MCF 10A (cell line): ENCODE measurements around the gene BASP1. TPM values are rescaled to one million over a fixed set of nuclear protein-coding genes. Genes with fewer than 3 reads are reported as not detected.

Source experiments
- BruUV-seq: library from RNA; stranded (reverse); fragments of 400-500 nt; replicated peaks from 2 replicates; lab custom pipeline; 2021; lab: Mats Ljungman, UMichigan
- CTCF ChIA-PET: fragments of 300-600 bp; sonication (Branson Sonifier 250); formaldehyde crosslinking; extraction: SDS; loops from one replicate; lab custom pipeline; 2021; ENCODE audit warnings: antibody characterized with exemption, inconsistent platforms; lab: Yijun Ruan, JAX
- POLR2A ChIA-PET: fragments of 300-600, 350-650 bp; sonication (Branson Sonifier 250); formaldehyde crosslinking; extraction: SDS; loops from one replicate; lab custom pipeline; 2020; ENCODE audit warnings: antibody characterized with exemption, inconsistent platforms; lab: Yijun Ruan, JAX
- DNase-seq: peaks from one replicate; pipeline ENCODE4 v3.0.0-alpha.2; 2018; ENCODE audit not compliant: unreplicated experiment
- H3K27ac Mint-ChIP-seq: one replicate; pipeline ENCODE4 v1.8.0; 2022; ENCODE audit warnings: mild to moderate bottlenecking, low read depth, mixed read lengths; ENCODE audit not compliant: unreplicated experiment
- H3K27me3 Mint-ChIP-seq: one replicate; pipeline ENCODE4 v1.8.0; 2022; ENCODE audit warnings: mixed read lengths; ENCODE audit not compliant: insufficient read depth, unreplicated experiment
- H3K36me3 Mint-ChIP-seq: one replicate; pipeline ENCODE4 v1.8.0; 2022; ENCODE audit warnings: mild to moderate bottlenecking, moderate library complexity, mixed read lengths; ENCODE audit not compliant: insufficient read depth, unreplicated experiment
- H3K4me1 Mint-ChIP-seq: one replicate; pipeline ENCODE4 v1.8.0; 2022; ENCODE audit warnings: mixed read lengths; ENCODE audit not compliant: insufficient read depth, unreplicated experiment
- H3K4me3 Mint-ChIP-seq: one replicate; pipeline ENCODE4 v1.8.0; 2022; ENCODE audit warnings: mild to moderate bottlenecking, moderate library complexity, mixed read lengths; ENCODE audit not compliant: unreplicated experiment
- H3K9me3 Mint-ChIP-seq: one replicate; pipeline ENCODE4 v1.8.0; 2022; ENCODE audit warnings: mixed read lengths; ENCODE audit not compliant: unreplicated experiment
- CTCF ChIP-seq: fragments of 200-600 bp; IDR thresholded peaks from one replicate; pipeline ENCODE4 v1.8.0; 2022; ENCODE audit warnings: antibody characterized with exemption, mild to moderate bottlenecking; ENCODE audit not compliant: unreplicated experiment
- intact Hi-C: fragments of 100-400 bp; cut with micrococcal nuclease; formaldehyde crosslinking; loops from 2 replicates; pipeline ENCODE4 v1.14.1; 2022
- total RNA-seq: library from RNA; stranded (reverse); gene quantifications from 2 replicates; pipeline ENCODE4 v1.2.3, GENCODE V29; 2022

Gene BASP1
- total RNA-seq, 1 experiment from 2014 or later = 84.5 TPM

GRCh38 chr5:17302106-17302505, 84.7 kb downstream of the BASP1 start:
- Mint-ChIP-seq H3K27ac (no peak overlapping the region), H3K4me1 (peaks cover 29% of the 10 kb centered on the region), H3K4me3 (no peak overlapping the region), H3K36me3 (no peaks in the 10 kb centered on the region), H3K27me3 (no peaks in the 10 kb centered on the region), H3K9me3 (no peaks in the 10 kb centered on the region)
- peak; percentile 42 for DNase-seq
- intact Hi-C loops = loop anchor here (10.0 kb wide), 1 partner anchor 983 kb away; no protein-coding TSS in a partner anchor
- no peak for TF ChIP-seq CTCF
- POLR2A ChIA-PET = interaction anchor here (1.5 kb wide), 1 partner anchor 47 kb away, joined by 4 read pairs; no protein-coding TSS in a partner anchor
- CTCF ChIA-PET = no interaction called here
- BruUV-seq = no TSS peak

- no peaks in the 10 kb centered on the region for H3K9me3 Mint-ChIP-seq
- POLR2A ChIA-PET = interaction anchor here (1.5 kb wide), 1 partner anchor 47 kb away, joined by 4 read pairs; no protein-coding TSS in a partner anchor
- H3K4me3 Mint-ChIP-seq = no peak overlapping the region
- no peaks in the 10 kb centered on the region for H3K36me3 Mint-ChIP-seq
- no peaks in the 10 kb centered on the region for H3K27me3 Mint-ChIP-seq
- intact Hi-C loops = loop anchor here (10.0 kb wide), 1 partner anchor 982 kb away; no protein-coding TSS in a partner anchor
- DNase-seq = peak; percentile 84
- TF ChIP-seq CTCF = no peak
- H3K4me1 Mint-ChIP-seq = peaks cover 29% of the 10 kb centered on the region
- no peak overlapping the region for H3K27ac Mint-ChIP-seq
- BruUV-seq = no TSS peak
- CTCF ChIA-PET = interaction anchor here (0.6 kb wide), 1 partner anchor 751 kb away, joined by 3 read pairs; no protein-coding TSS in a partner anchor
These were observed 85.2 kb downstream of the BASP1 start for GRCh38 chr5:17302604-17303003.

GRCh38 chr5:17304282-17304681, 86.9 kb downstream of the BASP1 start:
- H3K27me3 Mint-ChIP-seq = no peaks in the 10 kb centered on the region
- peak; percentile 42 for DNase-seq
- intact Hi-C loops = loop anchor here (10.0 kb wide), 1 partner anchor 981 kb away; no protein-coding TSS in a partner anchor
- ChIA-PET POLR2A (interaction anchor here (0.6 kb wide), 1 partner anchor 81 kb away, joined by 3 read pairs; no protein-coding TSS in a partner anchor), CTCF (no interaction called here)
- no peaks in the 10 kb centered on the region for H3K9me3 Mint-ChIP-seq
- BruUV-seq = no TSS peak
- H3K4me1 Mint-ChIP-seq = peaks cover 29% of the 10 kb centered on the region
- no peak overlapping the region for H3K4me3 Mint-ChIP-seq
- no peaks in the 10 kb centered on the region for H3K36me3 Mint-ChIP-seq
- H3K27ac Mint-ChIP-seq = no peak overlapping the region
- no peak for TF ChIP-seq CTCF

- Mint-ChIP-seq H3K4me3 (no peak overlapping the region), H3K9me3 (no peaks in the 10 kb centered on the region), H3K4me1 (peaks cover 29% of the 10 kb centered on the region), H3K27me3 (no peaks in the 10 kb centered on the region), H3K36me3 (no peaks in the 10 kb centered on the region), H3K27ac (no peak overlapping the region)
- no TSS peak for BruUV-seq
- peak; percentile 62 for DNase-seq
- CTCF ChIA-PET = interaction anchor here (0.8 kb wide), 1 partner anchor 73 kb away, joined by 3 read pairs; no protein-coding TSS in a partner anchor
- intact Hi-C loops = loop anchor here (10.0 kb wide), 1 partner anchor 980 kb away; no protein-coding TSS in a partner anchor
- no peak for TF ChIP-seq CTCF
- POLR2A ChIA-PET = interaction anchor here (0.7 to 2.4 kb wide), 6 partner anchors 11 to 592 kb away, joined by 3 to 15 read pairs (median 5); no protein-coding TSS in a partner anchor
These were observed 87.6 kb downstream of the BASP1 start for GRCh38 chr5:17305017-17305416.
